OCI-LY1 (cell line): ENCODE measurements around the gene SDC1.
"Not testable (repeated sequence)": the region's sequence is repeated elsewhere in the genome, so short reads cannot be mapped to it uniquely, and the experiment has no call there.

Source experiments
- H2AFZ ChIP-seq: fragments of 200-600 bp; sonication (generic), shearing (Covaris generic); 2 replicates; pipeline ENCODE4 v1.6.0; 2014; ENCODE audit warnings: antibody characterized with exemption, mild to moderate bottlenecking, low read length
- H3F3A ChIP-seq: fragments of 200-600 bp; sonication (generic), shearing (Covaris generic); 2 replicates; pipeline ENCODE4 v1.6.0; 2014; ENCODE audit warnings: mild to moderate bottlenecking, antibody characterized with exemption, low read length, moderate library complexity; ENCODE audit not compliant: insufficient read depth
- H3K27ac ChIP-seq: fragments of 200-600 bp; sonication (generic); 2 replicates; pipeline ENCODE4 v1.5.1; 2014; ENCODE audit warnings: low read length, mixed run types, mild to moderate bottlenecking, low read depth; ENCODE audit not compliant: poor library complexity, severe bottlenecking
- H3K27me3 ChIP-seq: fragments of 200-600 bp; sonication (generic); 2 replicates; pipeline ENCODE4 v1.6.0; 2014; ENCODE audit warnings: antibody characterized with exemption, mild to moderate bottlenecking, low read length, moderate library complexity; ENCODE audit not compliant: insufficient read depth
- H3K36me3 ChIP-seq: fragments of 200-600 bp; sonication (generic); 2 replicates; pipeline ENCODE4 v1.6.1; 2014; ENCODE audit warnings: mild to moderate bottlenecking, antibody characterized with exemption, low read length, moderate library complexity, mixed read lengths; ENCODE audit not compliant: insufficient read depth
- H3K4me1 ChIP-seq: fragments of 200-600 bp; sonication (generic); 2 replicates; pipeline ENCODE4 v1.5.1; 2014; ENCODE audit warnings: mild to moderate bottlenecking, low read length, moderate library complexity; ENCODE audit not compliant: insufficient read depth, severe bottlenecking
- H3K4me2 ChIP-seq: fragments of 200-600 bp; sonication (generic), shearing (Covaris generic); 2 replicates; pipeline ENCODE4 v1.6.1; 2014; ENCODE audit warnings: low read length
- H3K4me3 ChIP-seq: fragments of 200-600 bp; sonication (generic); 2 replicates; pipeline ENCODE4 v1.5.1; 2014; ENCODE audit warnings: low read length, low read depth, mild to moderate bottlenecking, mixed read lengths; ENCODE audit not compliant: poor library complexity, severe bottlenecking
- H3K79me2 ChIP-seq: fragments of 200-600 bp; shearing (Covaris generic); 2 replicates; pipeline ENCODE4 v1.6.1; 2016; ENCODE audit warnings: mixed run types, low read length, mixed read lengths; ENCODE audit not compliant: insufficient read depth
- H3K9ac ChIP-seq: fragments of 200-600 bp; sonication (generic), shearing (Covaris generic); 2 replicates; pipeline ENCODE4 v1.6.1; 2014; ENCODE audit warnings: mild to moderate bottlenecking, low read length, mixed read lengths
- H3K9me2 ChIP-seq: fragments of 200-600 bp; sonication (generic), shearing (Covaris generic); 2 replicates; pipeline ENCODE4 v1.6.1; 2014; ENCODE audit warnings: low read depth, mild to moderate bottlenecking, low read length, mixed read lengths
- H3K9me3 ChIP-seq: fragments of 200-600 bp; shearing (Covaris generic); 2 replicates; pipeline ENCODE4 v1.6.1; 2014; ENCODE audit warnings: low read length, mixed read lengths
- H4K20me1 ChIP-seq: fragments of 200-600 bp; sonication (generic), shearing (Covaris generic); 2 replicates; pipeline ENCODE4 v1.6.0; 2016; ENCODE audit warnings: mild to moderate bottlenecking, low read length; ENCODE audit not compliant: insufficient read depth
- EZH2 ChIP-seq: fragments of 200-600 bp; sonication (generic), shearing (Covaris generic); IDR thresholded peaks from 2 replicates; pipeline ENCODE4 v1.8.0; 2017; ENCODE audit warnings: borderline replicate concordance, mixed run types, mild to moderate bottlenecking, antibody characterized with exemption, low read length, moderate library complexity, mixed read lengths
- TF ChIP-seq, protein P1 (sequence below): fragments of 200-600 bp; sonication (generic), shearing (Covaris generic); IDR thresholded peaks from 2 replicates; pipeline ENCODE4 v1.5.1; 2017; ENCODE audit warnings: mild to moderate bottlenecking, antibody characterized with exemption, low read length, moderate library complexity, mixed read lengths

Gene SDC1

DNA sequence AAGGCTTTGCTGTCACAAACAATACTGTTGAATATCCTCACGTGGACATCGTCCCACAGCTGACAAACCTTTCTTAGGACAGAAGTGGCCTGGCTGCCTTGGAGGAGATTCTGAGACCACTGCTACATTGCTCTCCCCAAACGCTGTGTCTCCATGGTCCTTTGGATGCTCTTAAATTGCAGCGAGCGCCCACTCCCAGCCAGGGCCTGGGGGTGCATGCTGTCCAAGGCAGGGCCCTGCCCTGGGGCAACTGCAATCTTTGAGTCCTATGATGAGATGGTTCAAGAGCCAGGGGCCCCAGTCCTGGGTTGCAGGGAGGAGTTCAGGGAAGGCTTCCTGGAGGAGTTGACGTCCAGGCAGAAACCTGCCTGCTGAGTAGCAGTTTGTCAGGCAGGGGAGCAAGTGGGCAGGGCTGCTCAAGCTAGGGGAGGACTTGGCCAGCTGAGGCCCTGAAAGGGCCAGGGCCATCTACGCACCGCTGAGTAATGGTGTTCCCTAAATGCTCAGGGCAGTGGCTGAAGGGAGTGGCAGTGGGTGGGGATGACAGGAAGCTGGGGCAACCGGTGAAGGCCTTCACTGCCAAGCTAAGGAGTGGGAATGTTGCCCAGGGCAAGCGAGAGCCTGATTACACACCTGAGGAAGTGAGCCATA is 10.8 kb upstream of the SDC1 start:
- H3K4me1 ChIP-seq = no peaks in the 10 kb centered on the region
- TF ChIP-seq, protein P1, sequence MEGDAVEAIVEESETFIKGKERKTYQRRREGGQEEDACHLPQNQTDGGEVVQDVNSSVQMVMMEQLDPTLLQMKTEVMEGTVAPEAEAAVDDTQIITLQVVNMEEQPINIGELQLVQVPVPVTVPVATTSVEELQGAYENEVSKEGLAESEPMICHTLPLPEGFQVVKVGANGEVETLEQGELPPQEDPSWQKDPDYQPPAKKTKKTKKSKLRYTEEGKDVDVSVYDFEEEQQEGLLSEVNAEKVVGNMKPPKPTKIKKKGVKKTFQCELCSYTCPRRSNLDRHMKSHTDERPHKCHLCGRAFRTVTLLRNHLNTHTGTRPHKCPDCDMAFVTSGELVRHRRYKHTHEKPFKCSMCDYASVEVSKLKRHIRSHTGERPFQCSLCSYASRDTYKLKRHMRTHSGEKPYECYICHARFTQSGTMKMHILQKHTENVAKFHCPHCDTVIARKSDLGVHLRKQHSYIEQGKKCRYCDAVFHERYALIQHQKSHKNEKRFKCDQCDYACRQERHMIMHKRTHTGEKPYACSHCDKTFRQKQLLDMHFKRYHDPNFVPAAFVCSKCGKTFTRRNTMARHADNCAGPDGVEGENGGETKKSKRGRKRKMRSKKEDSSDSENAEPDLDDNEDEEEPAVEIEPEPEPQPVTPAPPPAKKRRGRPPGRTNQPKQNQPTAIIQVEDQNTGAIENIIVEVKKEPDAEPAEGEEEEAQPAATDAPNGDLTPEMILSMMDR = no peak
- no peak for TF ChIP-seq EZH2

DNA sequence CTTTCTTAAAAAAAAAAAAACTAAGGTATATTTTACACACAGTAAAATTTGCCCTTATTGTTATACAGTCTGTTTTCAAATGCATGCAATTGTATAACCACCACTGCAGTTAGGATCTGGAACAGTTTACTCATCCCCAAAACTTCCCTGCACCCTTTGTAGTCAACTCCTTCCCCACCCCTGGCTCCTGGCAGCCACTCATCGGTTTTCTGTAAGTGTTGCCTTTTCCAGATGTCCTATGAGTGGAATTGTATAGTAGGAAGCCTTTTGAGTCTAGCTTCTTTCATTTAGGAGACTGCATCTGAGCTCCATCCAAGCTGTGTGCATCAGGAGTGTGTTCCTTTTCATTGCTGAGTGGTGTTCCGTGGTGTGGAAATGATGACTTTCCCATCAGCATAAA is 9.7 kb upstream of the SDC1 start:
- not testable (repeated sequence) for H3K79me2 ChIP-seq, H4K20me1 ChIP-seq, H3K9me2 ChIP-seq, H3K4me2 ChIP-seq, H3K36me3 ChIP-seq, H3K4me3 ChIP-seq, H2AFZ ChIP-seq, H3K27me3 ChIP-seq, H3K9ac ChIP-seq, H3K9me3 ChIP-seq, H3F3A ChIP-seq, H3K27ac ChIP-seq, H3K4me1 ChIP-seq

More for the DNA sequence above, 10.8 kb upstream of the SDC1 start:
- Histone ChIP-seq H3K79me2 (no peaks in the 10 kb centered on the region), H3K9me3 (peaks cover 5% of the 10 kb centered on the region), H3K27me3 (peaks cover 3% of the 10 kb centered on the region; the same call in 1 of the 2 replicates), H3F3A (no peaks in the 10 kb centered on the region), H4K20me1 (no peaks in the 10 kb centered on the region), H3K4me2 (no peak overlapping the region), H3K9me2 (no peaks in the 10 kb centered on the region), H3K36me3 (no peaks in the 10 kb centered on the region; the same call in 1 of the 2 replicates), H3K4me3 (no peak overlapping the region), H3K9ac (no peak overlapping the region), H2AFZ (no peak overlapping the region), H3K27ac (no peak overlapping the region)

DNA sequence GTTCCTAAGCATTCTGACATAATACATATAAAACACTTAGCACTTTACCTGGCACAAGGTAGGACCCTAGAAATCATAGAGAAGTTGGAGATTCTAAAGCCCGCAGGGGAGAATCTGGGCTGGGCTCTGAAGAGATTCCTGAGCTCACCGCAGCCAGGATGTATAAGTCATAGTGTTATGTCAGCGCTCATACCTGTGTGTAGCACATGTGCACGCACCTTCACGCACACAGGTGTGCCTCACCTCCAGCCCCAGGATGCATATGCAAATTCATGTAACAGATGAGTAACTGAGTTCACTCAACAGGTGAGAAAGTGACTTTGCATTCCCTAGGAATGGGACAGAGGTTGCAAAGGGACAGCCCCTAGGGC is 7.9 kb upstream of the SDC1 start:
- H2AFZ ChIP-seq = no peak overlapping the region

More for the DNA sequence above, 7.9 kb upstream of the SDC1 start:
- no peaks in the 10 kb centered on the region for H3K79me2 ChIP-seq
- H4K20me1 ChIP-seq = no peaks in the 10 kb centered on the region
- no peak overlapping the region for H3K9ac ChIP-seq
- H3K4me1 ChIP-seq = no peaks in the 10 kb centered on the region
- no peak overlapping the region for H3K27ac ChIP-seq
- no peak overlapping the region for H3K4me3 ChIP-seq
- H3K9me3 ChIP-seq = peaks cover 5% of the 10 kb centered on the region
- TF ChIP-seq, protein P1 = no peak
- TF ChIP-seq EZH2 = no peak
- H3K4me2 ChIP-seq = no peak overlapping the region
- no peaks in the 10 kb centered on the region for H3K9me2 ChIP-seq
- peaks cover under 1% of the 10 kb centered on the region; the same call in 1 of the 2 replicates for H3K27me3 ChIP-seq
- no peaks in the 10 kb centered on the region; the same call in 1 of the 2 replicates for H3K36me3 ChIP-seq
- no peaks in the 10 kb centered on the region for H3F3A ChIP-seq
